Loucy (cell line): ENCODE results near the gene ARID4A.

Experiments
- CTCF ChIP-seq: fragments of 200-600 bp; sonication (generic); conservative IDR thresholded peaks from 2 replicates; pipeline ENCODE4 v1.5.1; 2014; ENCODE audit warnings: mild to moderate bottlenecking, antibody characterized with exemption, low read length
- EZH2phosphoT487 ChIP-seq: fragments of 200-600 bp; IDR thresholded peaks from 2 replicates; pipeline ENCODE4 v1.6.1; 2018; ENCODE audit warnings: antibody characterized with exemption, mild to moderate bottlenecking, moderate library complexity, borderline replicate concordance

- no peak for TF ChIP-seq CTCF
- TF ChIP-seq EZH2phosphoT487 = no peak
These were observed 9.4 kb downstream of the ARID4A start for GRCh38 chr14:58307597-58308316.
